MM.1S (cell line): ENCODE data around the gene KCNMA1.

Experiments used
- DNase-seq: peaks from one replicate; pipeline ENCODE4 v3.0.0-alpha.2; 2015
- H2AFZ ChIP-seq: fragments of 300-600 bp; sonication (generic); 2 replicates; pipeline ENCODE4 v1.6.0; 2016; ENCODE audit warnings: antibody characterized with exemption, low read length
- H3F3A ChIP-seq: fragments of 300-600 bp; sonication (generic); 2 replicates; pipeline ENCODE4 v1.6.1; 2016; ENCODE audit warnings: mild to moderate bottlenecking, antibody characterized with exemption, low read length, moderate library complexity, mixed read lengths; ENCODE audit not compliant: insufficient read depth
- H3K27ac ChIP-seq: fragments of 300-600 bp; sonication (generic); 2 replicates; pipeline ENCODE4 v1.5.1; 2016; ENCODE audit warnings: mild to moderate bottlenecking, low read length
- H3K27me3 ChIP-seq: fragments of 300-600 bp; sonication (generic); replicated peaks from 2 replicates; pipeline ENCODE4 v1.6.0; 2016; ENCODE audit warnings: low read length; ENCODE audit not compliant: insufficient read depth
- H3K36me3 ChIP-seq: fragments of 300-600 bp; sonication (generic); replicated peaks from 2 replicates; pipeline ENCODE4 v1.6.1; 2016; ENCODE audit warnings: mild to moderate bottlenecking, low read length, mixed read lengths; ENCODE audit not compliant: insufficient read depth
- H3K4me1 ChIP-seq: fragments of 300-600 bp; sonication (generic); 2 replicates; pipeline ENCODE4 v1.6.1; 2016; ENCODE audit warnings: low read length, mixed read lengths
- H3K4me2 ChIP-seq: fragments of 300-600 bp; sonication (generic); 2 replicates; pipeline ENCODE4 v1.6.0; 2016; ENCODE audit warnings: low read depth, low read length
- H3K4me3 ChIP-seq: fragments of 300-600 bp; sonication (generic); 2 replicates; pipeline ENCODE4 v1.5.1; 2016; ENCODE audit warnings: low read length, mixed read lengths
- H3K79me2 ChIP-seq: fragments of 300-600 bp; sonication (generic); 2 replicates; pipeline ENCODE4 v1.6.1; 2016; ENCODE audit warnings: mixed run types, low read length, mixed read lengths
- H3K9ac ChIP-seq: fragments of 300-600 bp; sonication (generic); 2 replicates; pipeline ENCODE4 v1.6.1; 2016; ENCODE audit warnings: low read length, mixed read lengths
- H3K9me2 ChIP-seq: fragments of 300-600 bp; sonication (generic); replicated peaks from 2 replicates; pipeline ENCODE4 v1.6.1; 2016; ENCODE audit warnings: mild to moderate bottlenecking, low read length, mixed read lengths; ENCODE audit not compliant: insufficient read depth
- H3K9me3 ChIP-seq: fragments of 300-600 bp; sonication (generic); replicated peaks from 2 replicates; pipeline ENCODE4 v1.6.1; 2016; ENCODE audit warnings: mild to moderate bottlenecking, low read length, mixed read lengths; ENCODE audit not compliant: insufficient read depth
- H4K20me1 ChIP-seq: fragments of 300-600 bp; sonication (generic); 2 replicates; pipeline ENCODE4 v1.6.1; 2016; ENCODE audit warnings: mild to moderate bottlenecking, low read length, moderate library complexity, mixed read lengths; ENCODE audit not compliant: insufficient read depth
- EZH2 ChIP-seq: fragments of 300-600 bp; sonication (generic); optimal IDR thresholded peaks from 2 replicates; pipeline ENCODE3; 2017; ENCODE audit warnings: low read depth, mild to moderate bottlenecking, antibody characterized with exemption, low read length, mixed read lengths
- EZH2phosphoT487 ChIP-seq: fragments of 300-600 bp; sonication (generic); IDR thresholded peaks from 2 replicates; pipeline ENCODE4 v1.6.1; 2018; ENCODE audit warnings: antibody characterized with exemption, low read length
- TF ChIP-seq, protein P1 (sequence below): fragments of 300-600 bp; sonication (generic); IDR thresholded peaks from 2 replicates; pipeline ENCODE4 v1.5.1; 2016; ENCODE audit warnings: antibody characterized with exemption, low read length, mixed read lengths

The KCNMA1 gene

DNA sequence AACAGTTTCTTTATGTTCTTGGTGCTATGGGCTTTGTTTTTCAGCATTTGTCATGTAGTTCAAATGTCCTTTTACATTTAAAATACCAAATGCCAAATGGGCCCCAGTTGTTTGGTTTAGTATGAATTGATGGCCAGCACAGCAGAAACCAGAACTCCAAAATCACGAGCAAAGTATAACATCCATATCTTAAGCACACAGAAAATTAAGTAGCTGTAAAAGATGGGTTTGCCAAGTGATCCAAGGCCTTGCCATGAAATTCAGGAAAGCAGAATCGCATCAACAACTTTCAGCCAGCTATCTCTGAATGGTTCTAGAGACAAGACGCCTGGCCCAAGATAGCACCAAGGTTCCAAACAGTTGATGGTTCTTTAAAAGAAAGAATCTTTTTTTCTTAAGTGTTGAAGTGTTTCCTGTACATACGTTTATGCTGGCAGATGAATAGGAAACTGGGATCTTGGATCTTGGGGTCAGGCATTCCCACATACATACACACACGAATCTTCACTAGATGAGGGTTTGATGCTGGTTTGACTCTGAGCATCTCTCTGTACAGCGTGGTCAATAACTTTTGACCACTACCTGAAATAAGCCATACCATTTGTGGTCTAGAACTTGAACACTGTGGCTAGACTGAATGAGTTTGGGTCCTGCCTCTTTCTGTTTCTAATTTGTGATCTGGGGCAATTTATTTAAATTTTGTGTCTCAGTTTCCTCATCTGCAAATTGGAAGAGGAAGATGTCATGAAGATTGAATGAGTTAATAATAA, 711.8 kb downstream of the KCNMA1 start:
- H4K20me1 ChIP-seq = no peaks in the 10 kb centered on the region
- no peak overlapping the region for H3K9ac ChIP-seq
- no peaks in the 10 kb centered on the region for H3K79me2 ChIP-seq
- H3K36me3 ChIP-seq = no peaks in the 10 kb centered on the region
- no peaks in the 10 kb centered on the region for H3K9me3 ChIP-seq
- H3K4me3 ChIP-seq = no peak overlapping the region
- H3K27me3 ChIP-seq = no peaks in the 10 kb centered on the region
- DNase-seq = no peak
- H3K27ac ChIP-seq = no peak overlapping the region
- H2AFZ ChIP-seq = no peak overlapping the region
- H3K9me2 ChIP-seq = no peaks in the 10 kb centered on the region
- TF ChIP-seq, protein P1, sequence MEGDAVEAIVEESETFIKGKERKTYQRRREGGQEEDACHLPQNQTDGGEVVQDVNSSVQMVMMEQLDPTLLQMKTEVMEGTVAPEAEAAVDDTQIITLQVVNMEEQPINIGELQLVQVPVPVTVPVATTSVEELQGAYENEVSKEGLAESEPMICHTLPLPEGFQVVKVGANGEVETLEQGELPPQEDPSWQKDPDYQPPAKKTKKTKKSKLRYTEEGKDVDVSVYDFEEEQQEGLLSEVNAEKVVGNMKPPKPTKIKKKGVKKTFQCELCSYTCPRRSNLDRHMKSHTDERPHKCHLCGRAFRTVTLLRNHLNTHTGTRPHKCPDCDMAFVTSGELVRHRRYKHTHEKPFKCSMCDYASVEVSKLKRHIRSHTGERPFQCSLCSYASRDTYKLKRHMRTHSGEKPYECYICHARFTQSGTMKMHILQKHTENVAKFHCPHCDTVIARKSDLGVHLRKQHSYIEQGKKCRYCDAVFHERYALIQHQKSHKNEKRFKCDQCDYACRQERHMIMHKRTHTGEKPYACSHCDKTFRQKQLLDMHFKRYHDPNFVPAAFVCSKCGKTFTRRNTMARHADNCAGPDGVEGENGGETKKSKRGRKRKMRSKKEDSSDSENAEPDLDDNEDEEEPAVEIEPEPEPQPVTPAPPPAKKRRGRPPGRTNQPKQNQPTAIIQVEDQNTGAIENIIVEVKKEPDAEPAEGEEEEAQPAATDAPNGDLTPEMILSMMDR = no peak
- TF ChIP-seq EZH2 (no peak), EZH2phosphoT487 (no peak)
- no peaks in the 10 kb centered on the region for H3K4me1 ChIP-seq
- H3K4me2 ChIP-seq = no peak overlapping the region
- H3F3A ChIP-seq = no peaks in the 10 kb centered on the region

GRCh38 chr10:76922666-76923065, 714.9 kb downstream of the KCNMA1 start:
- no peaks in the 10 kb centered on the region for H3K9me3 ChIP-seq
- H3K9me2 ChIP-seq = no peaks in the 10 kb centered on the region
- no peak overlapping the region for H2AFZ ChIP-seq
- H3K27ac ChIP-seq = no peak overlapping the region
- no peaks in the 10 kb centered on the region for H3K4me1 ChIP-seq
- no peaks in the 10 kb centered on the region for H3K27me3 ChIP-seq
- no peak overlapping the region for H3K9ac ChIP-seq
- no peak for DNase-seq
- no peak overlapping the region for H3K4me2 ChIP-seq
- H3K36me3 ChIP-seq = no peaks in the 10 kb centered on the region
- no peaks in the 10 kb centered on the region for H3F3A ChIP-seq
- no peak overlapping the region for H3K4me3 ChIP-seq
- TF ChIP-seq EZH2phosphoT487 (no peak), EZH2 (no peak)
- TF ChIP-seq, protein P1 = no peak
- H4K20me1 ChIP-seq = no peaks in the 10 kb centered on the region
- H3K79me2 ChIP-seq = no peaks in the 10 kb centered on the region

- H3K27me3 ChIP-seq = no peaks in the 10 kb centered on the region
- no peak overlapping the region for H3K4me3 ChIP-seq
- no peak overlapping the region for H3K4me2 ChIP-seq
- no peaks in the 10 kb centered on the region for H3K79me2 ChIP-seq
- no peaks in the 10 kb centered on the region for H3F3A ChIP-seq
- TF ChIP-seq EZH2 = no peak
- TF ChIP-seq, protein P1 = no peak
- TF ChIP-seq EZH2phosphoT487 = no peak
- H3K4me1 ChIP-seq = no peaks in the 10 kb centered on the region
- H3K9ac ChIP-seq = no peak overlapping the region
- no peak for DNase-seq
- no peak overlapping the region for H3K27ac ChIP-seq
- no peak overlapping the region for H2AFZ ChIP-seq
- H3K9me3 ChIP-seq = no peaks in the 10 kb centered on the region
- H4K20me1 ChIP-seq = no peaks in the 10 kb centered on the region
- no peaks in the 10 kb centered on the region for H3K9me2 ChIP-seq
- H3K36me3 ChIP-seq = no peaks in the 10 kb centered on the region
Observed at GRCh38 chr10:76921383-76922010, 716.1 kb downstream of the KCNMA1 start.
